Gastroesophageal sphincter (tissue), 4 donors: ENCODE data around the gene CD72. TPM values are rescaled to one million over a fixed set of nuclear protein-coding genes. Genes with fewer than 3 reads are reported as not detected.

ENCODE experiments used
- ATAC-seq: fragments of 150-250 bp; one replicate; pipeline ENCODE4 v1.9.1; 2016; ENCODE audit warnings: mild to moderate bottlenecking, moderate library complexity
- H3K27ac ChIP-seq, 4 donors: fragments of 200-600 bp; sonication (generic) in 3 of 4; 1 replicate in 3 of 4; 2 replicates in 1 of 4; pipeline ENCODE4 v1.5.1; 2016 to 2019
- H3K27me3 ChIP-seq: fragments of 200-600 bp; sonication (generic); one replicate; pipeline ENCODE4 v1.5.1; 2019
- H3K36me3 ChIP-seq, 2 donors: fragments of 200-600 bp; sonication (generic); one replicate each; pipeline ENCODE4 v1.5.1; 2019; ENCODE audit warnings: control low read depth in 1 of 2
- H3K4me1 ChIP-seq, 3 donors: fragments of 200-600 bp; sonication (generic); 1 replicate in 2 of 3; 2 replicates in 1 of 3; pipeline ENCODE4 v1.5.1; 2016 to 2019; ENCODE audit warnings: control low read depth in 2 of 3
- H3K4me3 ChIP-seq, 2 donors: fragments of 200-600 bp; sonication (generic); one replicate each; pipeline ENCODE4 v1.5.1; 2019; ENCODE audit warnings: mild to moderate bottlenecking in 1 of 2, moderate library complexity in 1 of 2
- H3K9me3 ChIP-seq, 3 donors: fragments of 200-600 bp; sonication (generic); one replicate each; pipeline ENCODE4 v1.5.1; 2017 to 2019; ENCODE audit warnings: control low read depth in 2 of 3
- EP300 ChIP-seq: sonication (generic); formaldehyde crosslinking; IDR thresholded peaks from one replicate; pipeline ENCODE4 v1.6.1; 2017; ENCODE audit warnings: antibody characterized with exemption, mild to moderate bottlenecking
- POLR2A ChIP-seq, 2 donors: fragments of 450-650 bp; IDR thresholded peaks; one replicate each; pipeline ENCODE4 v1.6.1; 2017; ENCODE audit warnings: antibody characterized with exemption in 2 of 2, mild to moderate bottlenecking in 2 of 2, moderate library complexity in 1 of 2
- POLR2AphosphoS5 ChIP-seq: sonication (generic); formaldehyde crosslinking; IDR thresholded peaks from one replicate; pipeline ENCODE4 v1.6.1; 2017; ENCODE audit warnings: antibody characterized with exemption
- WGBS, 2 donors: methylation state at CpG; one replicate each; pipeline ENCODE4 v1.1.5; 2018; ENCODE audit warnings: low coverage in 1 of 2; 5-methylcytosine and 5-hydroxymethylcytosine counted together
- total RNA-seq, 4 donors: library from RNA; depleted of rRNA; stranded (reverse); fragments of >200 nt; gene quantifications; one replicate each; pipeline ENCODE4 v1.1.0, GENCODE V29; 2016
- TF ChIP-seq, protein P1 (sequence below), 4 experiments: fragments of 200-600 bp in 2 of 4; fragments of 450-650 bp in 2 of 4; sonication (generic) in 1 of 4; IDR thresholded peaks; one replicate each; pipeline ENCODE4 v1.5.1; 2017 to 2019; ENCODE audit warnings: antibody characterized with exemption in 4 of 4, mild to moderate bottlenecking in 2 of 4, moderate library complexity in 2 of 4

The CD72 gene
- 1 to 10 TPM; 1.0 to 2.0 (median 1.5) TPM for total RNA-seq

GRCh38 chr9:35618325-35618727 lies at the start of gene CD72:
CD72 (minus strand) TSS chr9:35618413; CDS start chr9:35618303, 110 bp downstream.
- WGBS, 2 donors = 67 to 77% methylated on average over 1 to 4 of the region's 7 CpGs

DNA sequence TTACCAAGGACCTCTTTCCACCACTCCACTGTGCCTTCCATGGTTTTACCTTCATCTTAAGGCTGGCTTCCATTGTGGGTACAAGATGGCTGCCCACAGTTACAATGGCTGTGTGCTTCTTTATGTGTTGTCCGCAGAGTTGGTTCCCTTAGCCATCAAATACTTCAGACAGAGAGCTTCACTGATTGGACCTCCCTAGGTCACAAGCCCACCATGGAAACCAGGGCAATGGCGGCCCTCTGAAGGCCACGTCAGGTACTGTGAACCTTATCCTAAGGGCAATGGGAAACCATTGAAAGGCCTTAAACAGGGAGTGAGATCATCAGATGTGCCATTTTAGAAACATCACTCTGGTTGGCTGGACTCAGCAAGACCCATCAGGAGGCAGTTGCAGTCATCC lies 49.7 kb upstream of the CD72 start:
- ATAC-seq = no peak
- TF ChIP-seq, protein P1, sequence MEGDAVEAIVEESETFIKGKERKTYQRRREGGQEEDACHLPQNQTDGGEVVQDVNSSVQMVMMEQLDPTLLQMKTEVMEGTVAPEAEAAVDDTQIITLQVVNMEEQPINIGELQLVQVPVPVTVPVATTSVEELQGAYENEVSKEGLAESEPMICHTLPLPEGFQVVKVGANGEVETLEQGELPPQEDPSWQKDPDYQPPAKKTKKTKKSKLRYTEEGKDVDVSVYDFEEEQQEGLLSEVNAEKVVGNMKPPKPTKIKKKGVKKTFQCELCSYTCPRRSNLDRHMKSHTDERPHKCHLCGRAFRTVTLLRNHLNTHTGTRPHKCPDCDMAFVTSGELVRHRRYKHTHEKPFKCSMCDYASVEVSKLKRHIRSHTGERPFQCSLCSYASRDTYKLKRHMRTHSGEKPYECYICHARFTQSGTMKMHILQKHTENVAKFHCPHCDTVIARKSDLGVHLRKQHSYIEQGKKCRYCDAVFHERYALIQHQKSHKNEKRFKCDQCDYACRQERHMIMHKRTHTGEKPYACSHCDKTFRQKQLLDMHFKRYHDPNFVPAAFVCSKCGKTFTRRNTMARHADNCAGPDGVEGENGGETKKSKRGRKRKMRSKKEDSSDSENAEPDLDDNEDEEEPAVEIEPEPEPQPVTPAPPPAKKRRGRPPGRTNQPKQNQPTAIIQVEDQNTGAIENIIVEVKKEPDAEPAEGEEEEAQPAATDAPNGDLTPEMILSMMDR (IDR thresholded peaks at IDR 0.05) = no peak
- TF ChIP-seq EP300 = no peak
- TF ChIP-seq POLR2A (IDR thresholded peaks at IDR 0.05) = no peak
- TF ChIP-seq POLR2AphosphoS5 = no peak
- WGBS, 2 donors = 100% methylated on average over 1 of the region's 3 CpGs; no CpG with 5 or more reads in 1 of the 2 donors

More at GRCh38 chr9:35618325-35618727, at the start of gene CD72:
- peak within 1 kb of the TSS in 1 of 4 donors; percentile 41 for H3K27ac ChIP-seq
- H3K4me3 ChIP-seq = peak within 1 kb of the TSS; percentile 20 to 51
- no peaks in the 10 kb centered on the region for H3K36me3 ChIP-seq
- peaks cover 0 to 14% (median 0%) of the 10 kb centered on the region in 3 donors for H3K4me1 ChIP-seq
- peaks cover 14% of the 10 kb centered on the region for H3K27me3 ChIP-seq
- no peak for ATAC-seq
- TF ChIP-seq POLR2AphosphoS5 (no peak), EP300 (no peak), POLR2A (IDR thresholded peaks at IDR 0.05) (no peak)
- TF ChIP-seq, protein P1 (IDR thresholded peaks at IDR 0.05) = no peak
- H3K9me3 ChIP-seq = no peaks in the 10 kb centered on the region

DNA sequence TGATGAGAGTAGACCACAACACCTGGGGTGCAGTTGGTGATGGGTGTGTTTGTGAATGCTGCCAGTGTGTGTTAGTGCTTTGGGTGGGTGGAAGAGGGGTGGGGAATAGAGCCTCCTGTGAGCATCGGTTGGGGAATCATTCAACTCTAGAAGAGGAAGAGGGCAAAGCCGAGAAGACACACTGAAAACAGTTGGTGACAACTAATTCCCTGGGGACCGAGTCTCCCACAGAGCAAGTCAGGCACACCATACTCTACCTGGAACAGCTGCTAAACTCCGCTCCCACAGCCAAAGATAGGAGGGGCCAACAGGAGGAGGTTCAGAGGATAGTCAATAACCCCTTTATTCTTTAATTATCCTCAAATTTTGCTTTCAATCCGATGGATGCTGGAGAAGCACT lies 48.3 kb upstream of the CD72 start:
- TF ChIP-seq EP300 (no peak), POLR2AphosphoS5 (no peak), POLR2A (IDR thresholded peaks at IDR 0.05) (no peak)
- TF ChIP-seq, protein P1 (IDR thresholded peaks at IDR 0.05) = no peak

More for the DNA sequence above, 49.7 kb upstream of the CD72 start:
- no peak overlapping the region for H3K27ac ChIP-seq
- H3K4me3 ChIP-seq = no peak overlapping the region
- H3K27me3 ChIP-seq = no peaks in the 10 kb centered on the region
- peaks cover 0 to 38% (median 9%) of the 10 kb centered on the region in 3 donors for H3K4me1 ChIP-seq
- no peaks in the 10 kb centered on the region for H3K36me3 ChIP-seq
- H3K9me3 ChIP-seq = no peaks in the 10 kb centered on the region

DNA sequence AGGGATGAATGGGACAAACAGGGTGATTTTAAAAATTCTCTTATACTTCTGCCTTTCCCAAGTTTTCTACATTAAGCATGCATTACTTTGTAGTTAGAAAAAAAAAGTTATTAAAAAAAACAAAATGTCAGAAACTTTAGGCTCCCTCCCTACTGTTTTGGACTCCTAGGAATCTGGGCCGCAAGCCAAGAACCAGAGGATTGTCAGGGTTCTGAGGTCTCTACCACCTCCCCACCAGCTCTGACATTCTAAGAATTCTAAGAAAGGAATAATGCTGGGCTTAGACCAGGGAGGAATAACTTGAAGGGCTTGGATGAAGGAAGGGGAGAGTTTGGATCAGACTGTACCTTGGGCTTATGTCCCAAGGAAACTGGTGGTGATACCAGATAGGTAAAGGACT lies 47.8 kb upstream of the CD72 start:
- ATAC-seq = no peak
- H3K4me1 ChIP-seq = peaks cover 0 to 54% (median 17%) of the 10 kb centered on the region in 3 donors
- peak overlapping the region in 3 of 4 donors; percentile 22 to 100 (median 100) for H3K27ac ChIP-seq

More for the DNA sequence above, 48.3 kb upstream of the CD72 start:
- H3K4me1 ChIP-seq = peaks cover 0 to 48% (median 15%) of the 10 kb centered on the region in 3 donors
- no peaks in the 10 kb centered on the region for H3K36me3 ChIP-seq
- ATAC-seq = no peak
- H3K27ac ChIP-seq = peak overlapping the region in 2 of 4 donors; percentile 22 to 100
- H3K9me3 ChIP-seq = no peaks in the 10 kb centered on the region
- no peak overlapping the region for H3K4me3 ChIP-seq
- H3K27me3 ChIP-seq = no peaks in the 10 kb centered on the region
- WGBS, 2 donors = 90 to 92% methylated on average over 4 to 5 of the region's 5 CpGs

GRCh38 chr9:35665471-35665818 lies 47.2 kb upstream of the CD72 start:
- no peak for TF ChIP-seq POLR2A (IDR thresholded peaks at IDR 0.05)
- TF ChIP-seq EP300 = no peak
- peak overlapping the region; percentile 16 to 60 for H3K4me3 ChIP-seq
- 29 to 31% methylated on average over 3 to 5 of the region's 5 CpGs for WGBS, 2 donors
- peak overlapping the region in 3 of 4 donors; percentile 99 to 100 (median 100) for H3K27ac ChIP-seq
- no peaks in the 10 kb centered on the region for H3K9me3 ChIP-seq
- peaks cover 0 to 60% (median 17%) of the 10 kb centered on the region in 3 donors for H3K4me1 ChIP-seq
- H3K27me3 ChIP-seq = no peaks in the 10 kb centered on the region
- ATAC-seq = no peak
- peaks cover 0 to 6% of the 10 kb centered on the region in 2 donors for H3K36me3 ChIP-seq

More for the DNA sequence above, 47.8 kb upstream of the CD72 start:
- WGBS, 2 donors = 11 to 79% methylated on average over 1 of the region's 1 CpG
- Histone ChIP-seq H3K36me3 (peaks cover 0 to under 1% of the 10 kb centered on the region in 2 donors), H3K4me3 (no peak overlapping the region), H3K9me3 (no peaks in the 10 kb centered on the region), H3K27me3 (no peaks in the 10 kb centered on the region)
- TF ChIP-seq POLR2AphosphoS5 = no peak
